GM23338 (cell line): ENCODE data around the gene UQCRC1. TPM values are rescaled to one million over a fixed set of nuclear protein-coding genes. Genes with fewer than 3 reads are reported as not detected.

Experiments used
- ATAC-seq: fragments of 200-7000 bp; cut with Tn5 transposase; 3 replicates; pipeline ENCODE4 v1.9.1; 2020
- DNase-seq: peaks from one replicate; pipeline ENCODE4 v3.0.0-alpha.2; 2015; ENCODE audit warnings: low spot score
- H2AFZ ChIP-seq: fragments of 200-600 bp; sonication (generic); 2 replicates; pipeline ENCODE4 v1.8.0; 2016; ENCODE audit warnings: antibody characterized with exemption, mild to moderate bottlenecking, moderate library complexity
- H3F3A ChIP-seq: fragments of 200-600 bp; sonication (generic); replicated peaks from 2 replicates; pipeline ENCODE4 v1.8.0; 2017; ENCODE audit warnings: antibody characterized with exemption, mixed run types, low read depth
- H3K27ac ChIP-seq: fragments of 200-600 bp; sonication (generic); 2 replicates; pipeline ENCODE4 v1.6.1; 2016; ENCODE audit warnings: low read depth
- H3K27me3 ChIP-seq: fragments of 200-600 bp; sonication (generic); 2 replicates; pipeline ENCODE4 v1.8.0; 2016; ENCODE audit warnings: mild to moderate bottlenecking, mixed run types, moderate library complexity; ENCODE audit not compliant: insufficient read depth
- H3K36me3 ChIP-seq: fragments of 200-600 bp; sonication (generic); 2 replicates; pipeline ENCODE4 v1.8.0; 2016; ENCODE audit warnings: mild to moderate bottlenecking; ENCODE audit not compliant: insufficient read depth
- H3K4me1 ChIP-seq: fragments of 200-600 bp; sonication (generic); 2 replicates; pipeline ENCODE4 v1.8.0; 2016; ENCODE audit warnings: mild to moderate bottlenecking, moderate library complexity; ENCODE audit not compliant: insufficient read depth
- H3K4me2 ChIP-seq: fragments of 200-600 bp; sonication (generic); 2 replicates; pipeline ENCODE4 v1.7.1; 2017; ENCODE audit warnings: mixed run types
- H3K4me3 ChIP-seq: fragments of 200-600 bp; sonication (generic); 2 replicates; pipeline ENCODE4 v1.6.1; 2016; ENCODE audit warnings: mixed run types
- H3K79me2 ChIP-seq: fragments of 200-600 bp; sonication (generic); replicated peaks from 2 replicates; pipeline ENCODE4 v1.8.0; 2017; ENCODE audit warnings: mild to moderate bottlenecking; ENCODE audit not compliant: insufficient read depth
- H3K9me2 ChIP-seq: fragments of 200-600 bp; sonication (generic); 2 replicates; pipeline ENCODE4 v1.8.0; 2017; ENCODE audit not compliant: insufficient read depth
- H4K20me1 ChIP-seq: fragments of 200-600 bp; sonication (generic); replicated peaks from 2 replicates; pipeline ENCODE4 v1.8.0; 2017; ENCODE audit warnings: mild to moderate bottlenecking; ENCODE audit not compliant: insufficient read depth
- H3K27ac Mint-ChIP-seq: 2 replicates; pipeline ENCODE4 v1.8.0; 2020; ENCODE audit warnings: inconsistent platforms, mild to moderate bottlenecking, moderate library complexity, mixed read lengths
- H3K27me3 Mint-ChIP-seq: 3 replicates; pipeline ENCODE4 v1.8.0; 2022; ENCODE audit warnings: low read depth, mild to moderate bottlenecking, moderate library complexity, mixed read lengths, inconsistent platforms; ENCODE audit not compliant: insufficient read depth, poor library complexity
- H3K36me3 Mint-ChIP-seq: 3 replicates; pipeline ENCODE4 v1.8.0; 2021; ENCODE audit warnings: low read depth, mild to moderate bottlenecking, inconsistent platforms, moderate library complexity, mixed read lengths
- H3K4me1 Mint-ChIP-seq: 3 replicates; pipeline ENCODE4 v1.8.0; 2020; ENCODE audit warnings: mild to moderate bottlenecking, inconsistent platforms, mixed read lengths
- H3K4me3 Mint-ChIP-seq: 3 replicates; pipeline ENCODE4 v1.8.0; 2021; ENCODE audit warnings: moderate library complexity, mild to moderate bottlenecking, inconsistent platforms, mixed read lengths
- H3K9me3 Mint-ChIP-seq: 3 replicates; pipeline ENCODE4 v1.8.0; 2020; ENCODE audit warnings: moderate library complexity, mild to moderate bottlenecking, inconsistent platforms, mixed read lengths
- CREB1 ChIP-seq: fragments of 250-450 bp; sonication (Bioruptor Pico); IDR thresholded peaks from 2 replicates; pipeline ENCODE4 v1.5.0; 2020; ENCODE audit warnings: low read depth, mild to moderate bottlenecking, moderate library complexity
- EZH2 ChIP-seq: fragments of 200-600 bp; sonication (generic); IDR thresholded peaks from one replicate; pipeline ENCODE4 v1.8.0; 2017; ENCODE audit warnings: antibody characterized with exemption, mild to moderate bottlenecking, low read depth; ENCODE audit not compliant: unreplicated experiment
- EZH2phosphoT487 ChIP-seq: fragments of 200-600 bp; sonication (generic); IDR thresholded peaks from one replicate; pipeline ENCODE4 v1.8.1; 2018; ENCODE audit warnings: antibody characterized with exemption; ENCODE audit not compliant: unreplicated experiment
- JUNB ChIP-seq: IDR thresholded peaks from one replicate; pipeline ENCODE4 v1.6.1; 2016; ENCODE audit warnings: antibody characterized with exemption; ENCODE audit not compliant: unreplicated experiment
- NANOG ChIP-seq: IDR thresholded peaks from 2 replicates; pipeline ENCODE4 v1.6.1; 2016; ENCODE audit warnings: antibody characterized with exemption, borderline replicate concordance
- POLR2AphosphoS5 ChIP-seq: IDR thresholded peaks from 2 replicates; pipeline ENCODE4 v1.6.1; 2016; ENCODE audit warnings: antibody characterized with exemption, low read depth
- STAT1 ChIP-seq: IDR thresholded peaks from one replicate; pipeline ENCODE4 v1.6.1; 2016; ENCODE audit warnings: antibody characterized with exemption; ENCODE audit not compliant: unreplicated experiment
- ZNF114 ChIP-seq: fragments of 250-450 bp; sonication (Bioruptor Pico); IDR thresholded peaks from 2 replicates; pipeline ENCODE4 v1.5.0; 2020; ENCODE audit warnings: mild to moderate bottlenecking, moderate library complexity
- ZNF331 ChIP-seq: fragments of 250-450 bp; sonication (Bioruptor Pico); IDR thresholded peaks from 2 replicates; pipeline ENCODE4 v1.5.0; 2020; ENCODE audit warnings: low read depth, mild to moderate bottlenecking, moderate library complexity
- ZNF462 ChIP-seq: fragments of 250-450 bp; sonication (Bioruptor Pico); IDR thresholded peaks from 2 replicates; pipeline ENCODE4 v1.5.0; 2020; ENCODE audit warnings: mild to moderate bottlenecking, moderate library complexity
- polyA plus RNA-seq: library from polyadenylated mRNA; unstranded; fragments of >200 nt; fragmentation: Nextera tagmentation; extraction: Ambion mirVana; gene quantifications from 2 replicates; pipeline ENCODE4 v1.2.1, GENCODE V29; 2016
- total RNA-seq: library from RNA; depleted of rRNA; stranded (reverse); fragments of >200 nt; shearing (Covaris generic); gene quantifications from 2 replicates; pipeline ENCODE4 v1.2.3, GENCODE V29; 2014
- TF ChIP-seq, protein P1 (sequence below): IDR thresholded peaks from one replicate; pipeline ENCODE4 v1.6.1; 2018; ENCODE audit warnings: antibody characterized with exemption; ENCODE audit not compliant: unreplicated experiment
- TF ChIP-seq, protein P2 (sequence below), 2 experiments: fragments of 200-600 bp in 1 of 2; sonication (generic) in 1 of 2; conservative IDR thresholded peaks; 2 replicates each; pipeline versions ENCODE4 v1.5.1 to v1.6.1; 2016 to 2017; ENCODE audit warnings: antibody characterized with exemption in 2 of 2, low read depth in 2 of 2, mild to moderate bottlenecking in 2 of 2, moderate library complexity in 1 of 2
- TF ChIP-seq, protein P3 (sequence below): IDR thresholded peaks from 2 replicates; pipeline ENCODE4 v1.6.1; 2016; ENCODE audit warnings: antibody characterized with exemption

The UQCRC1 gene
- total and polyA plus RNA-seq, 2 experiments from 2014 or later = 232 to 439 TPM

DNA sequence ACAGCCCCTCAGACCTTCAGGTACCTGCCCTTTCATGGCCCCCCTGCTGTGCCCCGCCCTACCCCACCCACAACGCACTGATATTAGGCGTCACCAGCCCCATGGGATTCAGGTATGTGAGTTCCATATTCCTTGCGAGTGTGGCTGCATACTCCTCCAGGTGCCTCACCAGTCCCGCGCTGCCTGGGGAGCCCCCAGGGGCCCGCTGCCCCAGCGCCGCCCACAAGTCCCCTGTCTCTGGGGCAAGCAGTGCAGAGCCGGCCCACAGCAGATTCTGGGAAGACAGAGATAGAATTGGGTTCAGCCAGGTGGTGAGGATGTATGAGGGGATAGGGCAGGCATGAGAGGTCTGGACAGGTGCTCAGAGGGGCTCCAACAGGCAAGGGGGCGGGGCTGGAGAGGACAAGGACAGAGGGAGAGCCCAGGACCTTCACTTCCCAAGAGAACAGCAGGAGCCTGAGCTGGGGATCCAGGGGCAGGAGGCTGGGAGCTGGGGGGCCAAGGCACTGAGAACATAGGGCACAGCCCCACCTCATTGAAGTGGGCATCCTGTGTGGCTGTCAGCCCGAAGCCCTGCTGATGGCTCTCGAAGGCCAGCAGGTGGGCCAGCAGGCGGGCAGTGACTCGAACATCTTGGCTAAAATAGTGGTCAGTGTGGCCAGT, 38.9 kb upstream of the UQCRC1 start:
- Histone ChIP-seq H3K9me2 (no peaks in the 10 kb centered on the region), H4K20me1 (0 out of 2 replicates have a peak, but pooled peaks cover 3% of the 10 kb centered on the region), H3K4me2 (no peak overlapping the region), H2AFZ (no peak overlapping the region), H3K27ac (no peak overlapping the region), H3F3A (no peaks in the 10 kb centered on the region), H3K36me3 (no peaks in the 10 kb centered on the region; the same call in 1 of the 2 replicates), H3K4me1 (no peaks in the 10 kb centered on the region), H3K79me2 (no peaks in the 10 kb centered on the region), H3K27me3 (no peaks in the 10 kb centered on the region), H3K4me3 (no peak overlapping the region)
- H3K27ac Mint-ChIP-seq = no peak overlapping the region
- peaks cover 20% of the 10 kb centered on the region for H3K36me3 Mint-ChIP-seq
- H3K27me3 Mint-ChIP-seq = peaks cover 8% of the 10 kb centered on the region
- TF ChIP-seq POLR2AphosphoS5 = no peak
- no peak for TF ChIP-seq EZH2phosphoT487
- no peak for TF ChIP-seq EZH2
- TF ChIP-seq, protein P1, sequence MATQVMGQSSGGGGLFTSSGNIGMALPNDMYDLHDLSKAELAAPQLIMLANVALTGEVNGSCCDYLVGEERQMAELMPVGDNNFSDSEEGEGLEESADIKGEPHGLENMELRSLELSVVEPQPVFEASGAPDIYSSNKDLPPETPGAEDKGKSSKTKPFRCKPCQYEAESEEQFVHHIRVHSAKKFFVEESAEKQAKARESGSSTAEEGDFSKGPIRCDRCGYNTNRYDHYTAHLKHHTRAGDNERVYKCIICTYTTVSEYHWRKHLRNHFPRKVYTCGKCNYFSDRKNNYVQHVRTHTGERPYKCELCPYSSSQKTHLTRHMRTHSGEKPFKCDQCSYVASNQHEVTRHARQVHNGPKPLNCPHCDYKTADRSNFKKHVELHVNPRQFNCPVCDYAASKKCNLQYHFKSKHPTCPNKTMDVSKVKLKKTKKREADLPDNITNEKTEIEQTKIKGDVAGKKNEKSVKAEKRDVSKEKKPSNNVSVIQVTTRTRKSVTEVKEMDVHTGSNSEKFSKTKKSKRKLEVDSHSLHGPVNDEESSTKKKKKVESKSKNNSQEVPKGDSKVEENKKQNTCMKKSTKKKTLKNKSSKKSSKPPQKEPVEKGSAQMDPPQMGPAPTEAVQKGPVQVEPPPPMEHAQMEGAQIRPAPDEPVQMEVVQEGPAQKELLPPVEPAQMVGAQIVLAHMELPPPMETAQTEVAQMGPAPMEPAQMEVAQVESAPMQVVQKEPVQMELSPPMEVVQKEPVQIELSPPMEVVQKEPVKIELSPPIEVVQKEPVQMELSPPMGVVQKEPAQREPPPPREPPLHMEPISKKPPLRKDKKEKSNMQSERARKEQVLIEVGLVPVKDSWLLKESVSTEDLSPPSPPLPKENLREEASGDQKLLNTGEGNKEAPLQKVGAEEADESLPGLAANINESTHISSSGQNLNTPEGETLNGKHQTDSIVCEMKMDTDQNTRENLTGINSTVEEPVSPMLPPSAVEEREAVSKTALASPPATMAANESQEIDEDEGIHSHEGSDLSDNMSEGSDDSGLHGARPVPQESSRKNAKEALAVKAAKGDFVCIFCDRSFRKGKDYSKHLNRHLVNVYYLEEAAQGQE = no peak
- TF ChIP-seq ZNF462 (CRISPR knock-in tag) = no peak
- TF ChIP-seq ZNF114 = no peak
- TF ChIP-seq, protein P2, sequence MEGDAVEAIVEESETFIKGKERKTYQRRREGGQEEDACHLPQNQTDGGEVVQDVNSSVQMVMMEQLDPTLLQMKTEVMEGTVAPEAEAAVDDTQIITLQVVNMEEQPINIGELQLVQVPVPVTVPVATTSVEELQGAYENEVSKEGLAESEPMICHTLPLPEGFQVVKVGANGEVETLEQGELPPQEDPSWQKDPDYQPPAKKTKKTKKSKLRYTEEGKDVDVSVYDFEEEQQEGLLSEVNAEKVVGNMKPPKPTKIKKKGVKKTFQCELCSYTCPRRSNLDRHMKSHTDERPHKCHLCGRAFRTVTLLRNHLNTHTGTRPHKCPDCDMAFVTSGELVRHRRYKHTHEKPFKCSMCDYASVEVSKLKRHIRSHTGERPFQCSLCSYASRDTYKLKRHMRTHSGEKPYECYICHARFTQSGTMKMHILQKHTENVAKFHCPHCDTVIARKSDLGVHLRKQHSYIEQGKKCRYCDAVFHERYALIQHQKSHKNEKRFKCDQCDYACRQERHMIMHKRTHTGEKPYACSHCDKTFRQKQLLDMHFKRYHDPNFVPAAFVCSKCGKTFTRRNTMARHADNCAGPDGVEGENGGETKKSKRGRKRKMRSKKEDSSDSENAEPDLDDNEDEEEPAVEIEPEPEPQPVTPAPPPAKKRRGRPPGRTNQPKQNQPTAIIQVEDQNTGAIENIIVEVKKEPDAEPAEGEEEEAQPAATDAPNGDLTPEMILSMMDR (conservative IDR thresholded peaks at IDR 0.05; ENCODE audit: low read depth in 2 of 2) = no peak
- TF ChIP-seq, protein P3, sequence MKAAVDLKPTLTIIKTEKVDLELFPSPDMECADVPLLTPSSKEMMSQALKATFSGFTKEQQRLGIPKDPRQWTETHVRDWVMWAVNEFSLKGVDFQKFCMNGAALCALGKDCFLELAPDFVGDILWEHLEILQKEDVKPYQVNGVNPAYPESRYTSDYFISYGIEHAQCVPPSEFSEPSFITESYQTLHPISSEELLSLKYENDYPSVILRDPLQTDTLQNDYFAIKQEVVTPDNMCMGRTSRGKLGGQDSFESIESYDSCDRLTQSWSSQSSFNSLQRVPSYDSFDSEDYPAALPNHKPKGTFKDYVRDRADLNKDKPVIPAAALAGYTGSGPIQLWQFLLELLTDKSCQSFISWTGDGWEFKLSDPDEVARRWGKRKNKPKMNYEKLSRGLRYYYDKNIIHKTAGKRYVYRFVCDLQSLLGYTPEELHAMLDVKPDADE = no peak
- TF ChIP-seq NANOG = no peak
- no peak for TF ChIP-seq STAT1
- TF ChIP-seq ZNF331 = no peak
- TF ChIP-seq JUNB = no peak
- TF ChIP-seq CREB1 (CRISPR knock-in tag) = no peak
- ATAC-seq (no peak), DNase-seq (no peak)
- H3K9me3 Mint-ChIP-seq = no peaks in the 10 kb centered on the region
- H3K4me1 Mint-ChIP-seq = no peaks in the 10 kb centered on the region
- no peak overlapping the region for H3K4me3 Mint-ChIP-seq
